Stimulated activated CD8-positive, alpha-beta memory T cell treated with anti-CD3 and anti-CD28 coated beads, Interleukin-4, amount 100 ng/mL, for 48 hours (primary cell): Measurements from ENCODE around the gene MXRA8.

Experiments used
- DNase-seq: peaks from one replicate; pipeline ENCODE4 v3.0.0-alpha.2; 2020

MXRA8 gene

GRCh38 chr1:1333551-1334241, 24.7 kb downstream of the MXRA8 start:
- no peak for DNase-seq

DNA sequence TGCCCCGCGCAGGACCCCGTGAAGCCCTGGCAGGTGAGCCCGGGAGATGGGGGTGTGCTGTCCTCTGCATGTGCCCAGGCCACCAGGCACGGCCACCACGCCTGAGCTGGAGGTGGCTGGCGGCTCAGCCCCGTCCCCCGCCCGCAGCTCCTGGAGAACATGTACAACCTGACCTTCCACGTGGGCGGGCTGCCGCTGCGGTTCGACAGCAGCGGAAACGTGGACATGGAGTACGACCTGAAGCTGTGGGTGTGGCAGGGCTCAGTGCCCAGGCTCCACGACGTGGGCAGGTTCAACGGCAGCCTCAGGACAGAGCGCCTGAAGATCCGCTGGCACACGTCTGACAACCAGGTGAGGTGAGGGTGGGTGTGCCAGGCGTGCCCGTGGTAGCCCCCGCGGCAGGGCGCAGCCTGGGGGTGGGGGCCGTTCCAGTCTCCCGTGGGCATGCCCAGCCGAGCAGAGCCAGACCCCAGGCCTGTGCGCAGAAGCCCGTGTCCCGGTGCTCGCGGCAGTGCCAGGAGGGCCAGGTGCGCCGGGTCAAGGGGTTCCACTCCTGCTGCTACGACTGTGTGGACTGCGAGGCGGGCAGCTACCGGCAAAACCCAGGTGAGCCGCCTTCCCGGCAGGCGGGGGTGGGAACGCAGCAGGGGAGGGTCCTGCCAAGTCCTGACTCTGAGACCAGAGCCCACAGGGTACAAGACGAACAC, 25.4 kb downstream of the MXRA8 start:
- no peak for DNase-seq

DNA sequence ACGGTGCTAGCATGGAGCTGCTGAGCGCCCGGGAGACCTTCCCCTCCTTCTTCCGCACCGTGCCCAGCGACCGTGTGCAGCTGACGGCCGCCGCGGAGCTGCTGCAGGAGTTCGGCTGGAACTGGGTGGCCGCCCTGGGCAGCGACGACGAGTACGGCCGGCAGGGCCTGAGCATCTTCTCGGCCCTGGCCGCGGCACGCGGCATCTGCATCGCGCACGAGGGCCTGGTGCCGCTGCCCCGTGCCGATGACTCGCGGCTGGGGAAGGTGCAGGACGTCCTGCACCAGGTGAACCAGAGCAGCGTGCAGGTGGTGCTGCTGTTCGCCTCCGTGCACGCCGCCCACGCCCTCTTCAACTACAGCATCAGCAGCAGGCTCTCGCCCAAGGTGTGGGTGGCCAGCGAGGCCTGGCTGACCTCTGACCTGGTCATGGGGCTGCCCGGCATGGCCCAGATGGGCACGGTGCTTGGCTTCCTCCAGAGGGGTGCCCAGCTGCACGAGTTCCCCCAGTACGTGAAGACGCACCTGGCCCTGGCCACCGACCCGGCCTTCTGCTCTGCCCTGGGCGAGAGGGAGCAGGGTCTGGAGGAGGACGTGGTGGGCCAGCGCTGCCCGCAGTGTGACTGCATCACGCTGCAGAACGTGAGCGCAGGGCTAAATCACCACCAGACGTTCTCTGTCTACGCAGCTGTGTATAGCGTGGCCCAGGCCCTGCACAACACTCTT, 26.2 kb downstream of the MXRA8 start:
- DNase-seq: no peak

DNA sequence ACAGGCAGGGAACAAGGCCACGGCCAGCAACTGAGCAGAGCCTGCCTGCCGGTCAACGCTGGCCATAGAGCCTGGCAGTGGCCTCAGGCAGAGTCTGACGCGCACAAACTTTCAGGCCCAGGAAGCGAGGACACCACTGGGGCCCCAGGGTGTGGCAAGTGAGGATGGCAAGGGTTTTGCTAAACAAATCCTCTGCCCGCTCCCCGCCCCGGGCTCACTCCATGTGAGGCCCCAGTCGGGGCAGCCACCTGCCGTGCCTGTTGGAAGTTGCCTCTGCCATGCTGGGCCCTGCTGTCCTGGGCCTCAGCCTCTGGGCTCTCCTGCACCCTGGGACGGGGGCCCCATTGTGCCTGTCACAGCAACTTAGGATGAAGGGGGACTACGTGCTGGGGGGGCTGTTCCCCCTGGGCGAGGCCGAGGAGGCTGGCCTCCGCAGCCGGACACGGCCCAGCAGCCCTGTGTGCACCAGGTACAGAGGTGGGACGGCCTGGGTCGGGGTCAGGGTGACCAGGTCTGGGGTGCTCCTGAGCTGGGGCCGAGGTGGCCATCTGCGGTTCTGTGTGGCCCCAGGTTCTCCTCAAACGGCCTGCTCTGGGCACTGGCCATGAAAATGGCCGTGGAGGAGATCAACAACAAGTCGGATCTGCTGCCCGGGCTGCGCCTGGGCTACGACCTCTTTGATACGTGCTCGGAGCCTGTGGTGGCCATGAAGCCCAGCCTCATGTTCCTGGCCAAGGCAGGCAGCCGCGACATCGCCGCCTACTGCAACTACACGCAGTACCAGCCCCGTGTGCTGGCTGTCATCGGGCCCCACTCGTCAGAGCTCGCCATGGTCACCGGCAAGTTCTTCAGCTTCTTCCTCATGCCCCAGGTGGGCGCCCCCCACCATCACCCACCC, 27.0 kb downstream of the MXRA8 start, which contains the start of gene TAS1R3:
Gene TAS1R3, plus strand, starts transcription at position 213 of the 898 bp plus-strand sequence. Its CDS starts 66 bp downstream, at position 279.
- no peak for DNase-seq

- no peak for DNase-seq
Measured at GRCh38 chr1:1330366-1331067, 27.8 kb downstream of the MXRA8 start.

DNA sequence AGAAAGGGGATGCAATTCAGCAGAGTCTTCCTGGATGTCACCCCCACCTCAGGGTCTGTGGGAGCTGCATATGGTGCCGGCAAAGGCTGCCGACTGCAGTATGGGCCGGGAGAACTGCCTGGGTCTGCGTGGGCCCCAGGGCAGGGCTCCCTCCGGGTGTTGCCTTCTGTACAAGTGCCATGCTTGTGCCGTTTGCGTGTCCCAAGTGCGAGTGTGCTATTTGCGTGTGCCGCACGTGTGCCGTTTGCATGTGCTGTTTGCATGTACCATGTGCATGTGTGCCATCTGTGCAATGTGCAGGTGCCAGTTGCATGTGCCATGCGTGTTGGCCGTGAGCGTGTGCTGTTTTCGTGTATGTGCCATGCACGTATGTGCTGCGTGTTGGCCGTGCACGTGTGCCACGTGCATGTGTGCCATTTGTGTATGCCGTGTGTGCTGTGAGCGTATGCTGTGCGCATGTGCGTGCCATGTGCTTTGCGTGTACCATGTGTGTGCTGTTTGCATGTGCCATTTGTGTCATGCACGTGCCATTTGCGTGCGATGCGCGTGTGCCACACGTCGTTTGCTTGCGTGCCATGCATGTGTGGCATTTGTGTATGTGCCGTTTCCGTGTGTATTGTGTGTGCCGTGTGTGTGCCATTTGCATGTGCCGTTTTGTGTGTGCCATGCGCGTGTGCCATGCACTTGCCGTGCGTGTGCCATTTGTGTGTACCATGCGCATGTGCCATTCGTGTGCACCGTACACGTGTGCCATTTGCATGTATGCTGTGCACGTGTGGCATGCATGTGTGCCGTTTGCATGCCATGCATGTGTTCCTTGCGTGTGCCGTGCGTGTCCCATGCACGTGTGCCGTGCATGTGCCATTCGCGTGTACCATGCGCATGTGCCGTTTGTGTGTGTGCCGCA, 28.8 kb downstream of the MXRA8 start:
- no peak for DNase-seq

GRCh38 chr1:1328254-1328653, 30.1 kb downstream of the MXRA8 start:
- no peak for DNase-seq

DNA sequence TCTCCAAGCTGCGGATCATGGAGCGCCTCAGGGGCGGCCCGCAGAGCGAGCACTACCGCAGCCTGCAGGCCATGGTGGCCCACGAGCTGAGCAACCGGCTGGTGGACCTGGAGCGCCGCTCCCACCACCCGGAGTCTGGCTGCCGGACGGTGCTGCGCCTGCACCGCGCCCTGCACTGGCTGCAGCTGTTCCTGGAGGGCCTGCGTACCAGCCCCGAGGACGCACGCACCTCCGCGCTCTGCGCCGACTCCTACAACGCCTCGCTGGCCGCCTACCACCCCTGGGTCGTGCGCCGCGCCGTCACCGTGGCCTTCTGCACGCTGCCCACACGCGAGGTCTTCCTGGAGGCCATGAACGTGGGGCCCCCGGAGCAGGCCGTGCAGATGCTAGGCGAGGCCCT, 31.1 kb downstream of the MXRA8 start:
- DNase-seq: no peak

DNA sequence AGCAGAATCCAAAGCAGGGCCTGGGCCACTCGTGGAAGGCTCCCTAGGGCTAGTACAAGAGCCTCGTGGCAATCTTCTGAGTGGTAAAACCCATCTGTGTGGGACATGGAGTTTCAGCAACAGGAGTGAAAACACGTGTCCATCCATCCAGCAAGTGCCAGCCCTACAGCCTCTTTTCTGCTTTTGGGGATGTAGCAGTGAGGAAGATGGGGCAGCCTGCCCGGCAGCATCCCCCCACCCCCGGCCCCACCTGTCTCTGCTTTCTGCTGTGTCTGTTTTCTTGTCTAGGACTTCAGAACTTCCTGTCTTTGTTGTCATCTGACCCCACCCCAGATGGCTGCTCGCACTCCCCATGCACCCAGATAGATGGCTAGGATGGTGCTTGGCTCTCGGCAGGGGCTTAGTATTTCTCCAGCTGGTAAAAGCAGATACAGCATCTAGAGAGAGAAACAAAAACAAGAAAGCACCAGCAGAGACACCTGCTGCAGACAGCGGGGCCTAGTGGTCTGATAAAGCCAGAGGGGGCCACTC, 32.2 kb downstream of the MXRA8 start:
- no peak for DNase-seq

DNA sequence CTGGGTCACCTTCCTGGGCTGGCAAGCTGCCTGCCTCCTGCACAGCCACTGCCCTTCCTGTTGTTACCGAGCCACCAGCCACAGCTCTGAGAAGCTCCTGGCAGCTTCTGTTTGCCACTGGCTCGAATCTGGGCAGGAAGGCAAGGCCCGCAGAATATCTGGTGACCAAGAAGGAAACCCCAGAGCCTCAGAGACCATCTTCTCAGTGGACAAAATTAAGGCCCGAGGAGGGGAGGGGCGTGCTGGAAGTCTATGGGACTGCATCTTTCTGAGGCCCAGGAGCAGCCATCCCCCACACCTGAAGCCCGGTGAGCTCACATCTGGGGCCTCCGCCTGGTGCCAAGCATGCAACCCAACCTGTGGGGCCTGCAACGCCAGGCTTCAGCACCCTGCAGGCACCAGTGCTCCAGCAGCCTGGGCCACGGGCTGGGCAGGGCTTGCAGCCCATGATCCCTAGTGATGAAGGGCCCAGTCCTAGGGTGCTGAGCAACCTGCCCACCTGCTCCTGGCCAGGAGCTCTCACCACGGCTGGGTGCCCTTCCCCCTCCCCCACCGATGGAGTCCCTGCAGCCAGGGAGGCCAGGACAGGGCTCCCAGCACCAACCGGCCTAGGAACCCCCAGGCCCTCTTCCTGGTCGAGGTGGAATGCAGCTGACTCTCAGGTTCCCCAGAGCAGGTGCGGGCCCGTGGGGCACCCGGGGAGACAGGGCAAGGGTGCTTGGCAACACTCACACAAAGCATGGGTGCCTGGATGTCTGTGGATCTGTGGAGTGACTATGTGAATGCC, 32.9 kb downstream of the MXRA8 start:
- no peak for DNase-seq

DNA sequence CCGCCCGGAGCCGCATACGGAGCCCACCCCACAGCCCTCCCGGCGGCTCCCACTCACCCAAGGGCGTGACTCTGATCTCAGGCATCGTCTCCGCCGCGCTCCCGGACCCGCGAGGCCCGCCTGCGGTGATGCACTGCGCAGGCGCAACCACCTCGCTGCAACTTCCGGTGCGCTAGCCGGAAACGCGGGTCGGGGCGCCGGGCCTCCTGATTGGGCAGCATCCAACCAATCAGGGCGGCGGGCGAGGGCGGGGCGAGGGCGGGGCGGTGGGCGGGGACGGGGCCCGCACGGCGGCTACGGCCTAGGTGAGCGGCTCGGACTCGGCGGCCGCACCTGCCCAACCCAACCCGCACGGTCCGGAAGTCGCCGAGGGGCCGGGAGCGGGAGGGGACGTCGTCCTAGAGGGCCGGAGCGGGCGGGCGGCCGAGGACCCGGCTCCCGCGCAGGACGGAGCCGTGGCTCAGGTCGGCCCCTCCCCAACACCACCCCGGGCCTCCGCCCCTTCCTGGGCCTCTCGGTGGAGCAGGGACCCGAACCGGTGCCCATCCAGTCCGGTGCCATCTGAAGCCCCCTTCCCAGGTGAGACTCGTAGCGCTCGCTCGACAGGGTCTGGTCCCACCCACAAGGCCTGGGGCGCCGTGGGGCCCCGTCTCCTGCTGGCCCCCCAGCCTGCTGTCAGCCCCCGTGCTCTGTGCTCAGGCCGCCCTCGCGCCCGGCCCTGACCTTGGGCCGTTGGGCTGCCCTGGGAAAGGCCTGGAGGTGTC, 33.6 kb downstream of the MXRA8 start, which contains the start of the genes CPTP and INTS11:
Gene CPTP, plus strand, starts transcription at position 279 of the 764 bp plus-strand sequence. CDS start 2,109 bp downstream, outside the sequence.
Gene INTS11, minus strand, starts transcription at position 137 of the 764 bp plus-strand sequence. Its CDS starts 52 bp downstream, at position 85.
- DNase-seq: peak; percentile 97

GRCh38 chr1:1324084-1324523, 34.3 kb downstream of the MXRA8 start:
- no peak for DNase-seq

GRCh38 chr1:1322952-1323351, 35.4 kb downstream of the MXRA8 start:
- DNase-seq: no peak

GRCh38 chr1:1322418-1322817, 35.9 kb downstream of the MXRA8 start:
- DNase-seq: no peak

DNA sequence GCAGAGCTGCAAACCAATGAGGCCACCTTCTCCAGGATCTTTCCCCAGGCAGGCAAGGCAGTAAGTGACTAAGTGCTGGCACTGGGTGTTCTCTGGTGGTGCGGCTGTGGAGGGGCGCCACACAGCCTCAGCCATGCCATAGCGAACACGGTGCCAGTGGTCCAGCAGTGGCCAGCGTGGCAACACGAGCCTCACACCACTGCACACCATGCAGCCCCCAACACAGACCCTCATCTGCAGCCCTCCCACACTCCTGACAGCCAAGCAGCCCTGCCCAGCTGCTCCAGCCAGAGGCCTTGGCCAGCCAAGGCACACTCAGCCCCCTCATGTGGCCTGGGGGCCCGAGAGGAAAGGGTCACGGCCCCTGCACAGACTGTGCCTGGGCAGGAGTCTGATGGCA, 36.9 kb downstream of the MXRA8 start:
- DNase-seq: no peak

DNA sequence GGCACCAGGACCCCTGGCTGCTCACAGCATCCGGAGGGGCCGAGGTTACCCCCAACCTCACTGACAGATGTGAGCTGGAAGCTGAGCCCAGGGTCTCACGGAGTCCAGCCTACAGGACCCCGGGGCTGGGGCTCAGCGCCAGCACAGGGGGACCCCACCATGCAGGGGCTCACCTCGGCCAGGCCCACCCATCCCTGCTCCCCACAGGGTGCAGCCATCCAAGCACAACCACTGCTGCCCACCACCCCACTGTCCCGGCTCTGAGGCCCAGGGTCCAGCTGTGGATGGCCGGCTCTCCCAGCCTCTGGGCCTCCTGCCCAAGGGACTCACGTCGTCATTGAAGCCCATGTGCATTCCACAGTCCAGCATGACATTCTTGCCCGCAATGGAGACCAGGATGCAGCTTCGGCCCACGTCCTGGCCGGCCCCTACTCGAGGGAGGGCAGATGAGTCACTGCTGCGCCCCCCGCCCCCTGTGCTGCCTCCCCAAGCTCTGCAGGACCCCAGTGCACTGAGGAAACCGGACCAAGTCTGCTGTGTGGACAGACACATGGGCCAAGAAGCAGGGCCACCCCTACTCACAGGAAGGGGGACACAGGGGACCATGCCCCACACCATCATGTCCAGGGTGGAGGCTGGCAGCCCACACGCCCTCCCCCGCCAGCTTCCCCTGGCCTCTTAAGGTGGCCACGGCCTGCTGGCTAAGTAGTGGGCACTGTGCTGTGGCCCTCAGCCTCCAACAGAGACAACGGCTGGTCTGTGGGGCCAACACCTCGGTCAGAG, 37.5 kb downstream of the MXRA8 start:
- no peak for DNase-seq

DNA sequence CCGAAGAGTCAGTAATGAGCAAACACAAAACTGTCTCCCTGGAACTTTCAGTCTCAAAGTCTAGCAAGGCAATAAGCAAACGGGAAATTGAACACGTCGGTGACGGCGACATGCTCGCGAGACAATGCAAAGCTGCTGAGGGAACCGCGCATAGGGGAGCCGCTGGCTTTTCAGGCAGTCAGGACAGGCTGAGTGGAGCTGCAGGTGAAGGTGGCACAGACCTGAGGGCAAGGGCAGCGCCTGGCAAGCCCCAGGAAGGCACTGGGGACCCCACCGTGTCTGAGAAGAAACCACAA, 38.8 kb downstream of the MXRA8 start:
- no peak for DNase-seq
